MCF 10A (cell line): ENCODE results near the gene TRNP1. TPM values are rescaled to one million over a fixed set of nuclear protein-coding genes. Genes with fewer than 3 reads are reported as not detected.

Source experiments
- BruUV-seq: library from RNA; stranded (reverse); fragments of 400-500 nt; replicated peaks from 2 replicates; lab custom pipeline; 2021; lab: Mats Ljungman, UMichigan
- CTCF ChIA-PET: fragments of 300-600 bp; sonication (Branson Sonifier 250); formaldehyde crosslinking; extraction: SDS; loops from one replicate; lab custom pipeline; 2021; ENCODE audit warnings: antibody characterized with exemption, inconsistent platforms; lab: Yijun Ruan, JAX
- POLR2A ChIA-PET: fragments of 300-600, 350-650 bp; sonication (Branson Sonifier 250); formaldehyde crosslinking; extraction: SDS; loops from one replicate; lab custom pipeline; 2020; ENCODE audit warnings: antibody characterized with exemption, inconsistent platforms; lab: Yijun Ruan, JAX
- DNase-seq: peaks from one replicate; pipeline ENCODE4 v3.0.0-alpha.2; 2018; ENCODE audit not compliant: unreplicated experiment
- H3K27ac Mint-ChIP-seq: one replicate; pipeline ENCODE4 v1.8.0; 2022; ENCODE audit warnings: mild to moderate bottlenecking, low read depth, mixed read lengths; ENCODE audit not compliant: unreplicated experiment
- H3K27me3 Mint-ChIP-seq: one replicate; pipeline ENCODE4 v1.8.0; 2022; ENCODE audit warnings: mixed read lengths; ENCODE audit not compliant: insufficient read depth, unreplicated experiment
- H3K36me3 Mint-ChIP-seq: one replicate; pipeline ENCODE4 v1.8.0; 2022; ENCODE audit warnings: mild to moderate bottlenecking, moderate library complexity, mixed read lengths; ENCODE audit not compliant: insufficient read depth, unreplicated experiment
- H3K4me1 Mint-ChIP-seq: one replicate; pipeline ENCODE4 v1.8.0; 2022; ENCODE audit warnings: mixed read lengths; ENCODE audit not compliant: insufficient read depth, unreplicated experiment
- H3K4me3 Mint-ChIP-seq: one replicate; pipeline ENCODE4 v1.8.0; 2022; ENCODE audit warnings: mild to moderate bottlenecking, moderate library complexity, mixed read lengths; ENCODE audit not compliant: unreplicated experiment
- H3K9me3 Mint-ChIP-seq: one replicate; pipeline ENCODE4 v1.8.0; 2022; ENCODE audit warnings: mixed read lengths; ENCODE audit not compliant: unreplicated experiment
- intact Hi-C: fragments of 100-400 bp; cut with micrococcal nuclease; formaldehyde crosslinking; loops from 2 replicates; pipeline ENCODE4 v1.14.1; 2022
- total RNA-seq: library from RNA; stranded (reverse); gene quantifications from 2 replicates; pipeline ENCODE4 v1.2.3, GENCODE V29; 2022
- TF ChIP-seq, protein P1 (sequence below): fragments of 200-600 bp; IDR thresholded peaks from one replicate; pipeline ENCODE4 v1.8.0; 2022; ENCODE audit warnings: antibody characterized with exemption, mild to moderate bottlenecking; ENCODE audit not compliant: unreplicated experiment

TRNP1 gene
- total RNA-seq, 1 experiment from 2014 or later, result 59.2 TPM

DNA sequence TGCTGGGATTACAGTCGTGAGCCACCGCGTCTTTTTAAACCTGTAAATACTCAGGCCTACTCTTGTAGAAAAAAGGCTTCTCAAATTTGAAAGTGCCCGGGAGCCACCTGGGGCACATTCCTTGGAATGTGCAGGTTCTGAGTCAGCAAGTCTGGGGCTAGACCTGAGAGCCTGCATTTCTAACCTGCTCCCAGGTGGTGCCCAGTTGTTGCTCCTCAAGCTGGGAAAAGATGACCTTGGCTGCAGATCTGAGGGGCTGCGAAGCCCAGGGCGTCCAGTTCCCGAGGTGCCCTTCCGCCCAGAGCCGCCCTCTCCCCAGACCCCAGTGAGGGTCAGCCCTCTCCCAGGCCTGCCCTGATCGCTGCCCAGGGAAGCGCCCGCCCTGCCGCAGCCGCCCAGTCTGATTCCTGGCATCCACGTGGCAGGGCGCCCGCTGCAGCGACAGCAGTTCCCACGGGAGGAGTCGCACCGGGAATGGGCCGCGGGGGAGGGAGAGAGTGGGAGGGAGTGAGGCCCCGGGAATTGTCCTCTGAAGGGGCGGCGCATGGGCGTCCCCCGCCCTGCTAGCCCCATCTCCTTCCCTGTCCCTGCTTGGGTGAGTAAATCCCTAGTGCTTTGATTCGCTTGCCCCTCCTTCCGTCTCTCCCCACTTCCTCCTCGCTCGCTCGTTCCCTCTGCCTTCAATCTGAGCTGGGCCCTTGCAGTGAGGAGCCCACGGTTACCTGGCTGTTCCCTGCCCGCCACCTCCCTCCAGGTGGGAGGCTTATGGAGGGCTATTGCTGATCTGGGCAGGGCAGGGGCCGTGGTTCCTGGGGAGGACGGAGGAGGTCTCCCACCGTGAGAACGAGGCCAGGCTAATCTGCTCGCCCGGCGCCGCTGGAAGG, 38.0 kb downstream of the TRNP1 start:
- no peaks in the 10 kb centered on the region for H3K36me3 Mint-ChIP-seq

DNA sequence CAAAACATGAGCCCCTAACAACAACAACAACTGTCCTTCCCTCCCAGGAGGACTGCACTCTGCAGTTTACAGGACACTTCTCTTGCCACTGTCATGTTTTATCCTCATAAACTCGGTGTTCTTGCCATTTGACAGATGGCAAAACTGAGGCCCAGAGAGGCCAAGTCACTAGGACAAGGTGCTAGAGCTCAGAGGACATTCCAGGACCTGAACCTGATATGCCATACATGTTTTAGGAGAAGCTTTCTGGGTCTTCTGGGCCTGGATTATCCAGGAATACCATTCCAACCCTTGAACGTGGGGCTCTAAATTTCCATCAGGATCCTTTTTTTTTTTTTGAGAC, 38.6 kb downstream of the TRNP1 start:
- peak overlapping the region; percentile 48 for H3K4me3 Mint-ChIP-seq
- CTCF ChIA-PET, result interaction anchor here (0.7 to 7.5 kb wide), 6 partner anchors 14 to 1589 kb away, joined by 3 to 58 read pairs (median 5); no protein-coding TSS in a partner anchor
- no peak for DNase-seq
- POLR2A ChIA-PET, result interaction anchor here (1.0 to 11.5 kb wide), 5 partner anchors 14 to 215 kb away, joined by 3 to 160 read pairs (median 6); partner anchors contain the start of genes TENT5B and TRNP1
- TF ChIP-seq, protein P1, sequence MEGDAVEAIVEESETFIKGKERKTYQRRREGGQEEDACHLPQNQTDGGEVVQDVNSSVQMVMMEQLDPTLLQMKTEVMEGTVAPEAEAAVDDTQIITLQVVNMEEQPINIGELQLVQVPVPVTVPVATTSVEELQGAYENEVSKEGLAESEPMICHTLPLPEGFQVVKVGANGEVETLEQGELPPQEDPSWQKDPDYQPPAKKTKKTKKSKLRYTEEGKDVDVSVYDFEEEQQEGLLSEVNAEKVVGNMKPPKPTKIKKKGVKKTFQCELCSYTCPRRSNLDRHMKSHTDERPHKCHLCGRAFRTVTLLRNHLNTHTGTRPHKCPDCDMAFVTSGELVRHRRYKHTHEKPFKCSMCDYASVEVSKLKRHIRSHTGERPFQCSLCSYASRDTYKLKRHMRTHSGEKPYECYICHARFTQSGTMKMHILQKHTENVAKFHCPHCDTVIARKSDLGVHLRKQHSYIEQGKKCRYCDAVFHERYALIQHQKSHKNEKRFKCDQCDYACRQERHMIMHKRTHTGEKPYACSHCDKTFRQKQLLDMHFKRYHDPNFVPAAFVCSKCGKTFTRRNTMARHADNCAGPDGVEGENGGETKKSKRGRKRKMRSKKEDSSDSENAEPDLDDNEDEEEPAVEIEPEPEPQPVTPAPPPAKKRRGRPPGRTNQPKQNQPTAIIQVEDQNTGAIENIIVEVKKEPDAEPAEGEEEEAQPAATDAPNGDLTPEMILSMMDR, result no peak
- intact Hi-C loops, result no loop called here
- H3K9me3 Mint-ChIP-seq, result no peaks in the 10 kb centered on the region
- no TSS peak for BruUV-seq
- H3K27me3 Mint-ChIP-seq, result no peaks in the 10 kb centered on the region
- H3K4me1 Mint-ChIP-seq, result peaks cover 20% of the 10 kb centered on the region
- peak overlapping the region; percentile 85 for H3K27ac Mint-ChIP-seq
- no peaks in the 10 kb centered on the region for H3K36me3 Mint-ChIP-seq

More for the DNA sequence above, 38.0 kb downstream of the TRNP1 start:
- CTCF ChIA-PET, result interaction anchor here (0.7 to 7.5 kb wide), 3 partner anchors 14 to 1589 kb away, joined by 3 to 58 read pairs (median 27); no protein-coding TSS in a partner anchor
- H3K4me3 Mint-ChIP-seq, result peak overlapping the region; percentile 48
- H3K4me1 Mint-ChIP-seq, result peaks cover 25% of the 10 kb centered on the region
- H3K27ac Mint-ChIP-seq, result peak overlapping the region; percentile 85
- TF ChIP-seq, protein P1, result no peak
- POLR2A ChIA-PET, result interaction anchor here (1.0 to 11.5 kb wide), 5 partner anchors 14 to 216 kb away, joined by 3 to 160 read pairs (median 6); partner anchors contain the start of genes TENT5B and TRNP1
- no peaks in the 10 kb centered on the region for H3K27me3 Mint-ChIP-seq
- no TSS peak for BruUV-seq
- no peaks in the 10 kb centered on the region for H3K9me3 Mint-ChIP-seq
- peak; percentile 89 for DNase-seq
- intact Hi-C loops, result loop anchor here (1.0 kb wide), 2 partner anchors 19 to 32 kb away; partner anchors contain the start of gene TENT5B

DNA sequence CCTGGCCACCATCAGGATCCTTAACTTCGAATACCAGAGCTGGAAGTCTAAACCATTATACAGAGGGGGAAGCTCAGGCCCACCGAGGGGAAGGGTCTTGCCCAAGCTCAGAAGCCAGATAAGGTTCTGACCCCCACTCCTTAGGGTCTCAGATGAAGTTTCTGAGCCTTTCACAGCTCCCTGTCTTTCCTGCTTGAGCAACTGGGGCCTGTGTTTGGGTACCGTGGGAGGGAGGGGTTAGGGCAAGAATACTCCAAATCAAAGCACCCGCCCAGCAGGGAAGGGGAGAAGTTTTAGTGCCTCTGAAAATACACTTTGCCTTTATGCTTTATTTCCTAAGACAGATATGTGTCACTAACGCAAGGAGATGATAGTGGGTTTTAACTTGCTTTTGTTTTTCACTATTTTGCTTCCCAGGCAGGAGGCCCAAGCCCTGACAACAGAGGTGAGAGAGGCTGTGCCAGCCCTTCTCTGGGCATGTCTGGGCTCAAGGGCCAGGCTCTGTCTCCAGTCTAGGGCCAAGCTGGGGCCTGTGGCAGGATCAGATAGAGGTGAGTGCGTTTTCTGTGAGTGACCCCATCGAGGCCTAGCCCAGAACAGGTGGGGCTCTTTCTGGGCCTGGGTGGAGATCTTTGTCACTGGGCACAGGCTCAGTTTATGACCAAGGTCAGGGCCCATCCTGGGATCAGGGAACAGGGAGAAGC, 39.7 kb downstream of the TRNP1 start:
- H3K4me3 Mint-ChIP-seq, result no peak overlapping the region
- no peaks in the 10 kb centered on the region for H3K27me3 Mint-ChIP-seq
- no TSS peak for BruUV-seq
- H3K4me1 Mint-ChIP-seq, result peaks cover 15% of the 10 kb centered on the region
- peak overlapping the region; percentile 78 for H3K27ac Mint-ChIP-seq
- no peaks in the 10 kb centered on the region for H3K36me3 Mint-ChIP-seq
- intact Hi-C loops, result no loop called here
- TF ChIP-seq, protein P1, result no peak
- ChIA-PET POLR2A (interaction anchor here (1.0 to 11.5 kb wide), 8 partner anchors 10 to 65 kb away, joined by 3 to 160 read pairs (median 6); partner anchors contain the start of genes TENT5B and TRNP1), CTCF (interaction anchor here (0.5 to 7.5 kb wide), 12 partner anchors 10 to 689 kb away, joined by 3 to 58 read pairs (median 4); no protein-coding TSS in a partner anchor)
- no peaks in the 10 kb centered on the region for H3K9me3 Mint-ChIP-seq
- DNase-seq, result peak; percentile 24
